NCI-H2029 (cell line): Measurements from ENCODE around the gene ERFL.
"Not testable (repeated sequence)": the region's sequence is repeated elsewhere in the genome, so short reads cannot be mapped to it uniquely, and the experiment has no call there.

ENCODE experiments used
- DNase-seq: peaks from one replicate; lab custom pipeline; 2025; lab: John Stamatoyannopoulos, UW

The ERFL gene

DNA sequence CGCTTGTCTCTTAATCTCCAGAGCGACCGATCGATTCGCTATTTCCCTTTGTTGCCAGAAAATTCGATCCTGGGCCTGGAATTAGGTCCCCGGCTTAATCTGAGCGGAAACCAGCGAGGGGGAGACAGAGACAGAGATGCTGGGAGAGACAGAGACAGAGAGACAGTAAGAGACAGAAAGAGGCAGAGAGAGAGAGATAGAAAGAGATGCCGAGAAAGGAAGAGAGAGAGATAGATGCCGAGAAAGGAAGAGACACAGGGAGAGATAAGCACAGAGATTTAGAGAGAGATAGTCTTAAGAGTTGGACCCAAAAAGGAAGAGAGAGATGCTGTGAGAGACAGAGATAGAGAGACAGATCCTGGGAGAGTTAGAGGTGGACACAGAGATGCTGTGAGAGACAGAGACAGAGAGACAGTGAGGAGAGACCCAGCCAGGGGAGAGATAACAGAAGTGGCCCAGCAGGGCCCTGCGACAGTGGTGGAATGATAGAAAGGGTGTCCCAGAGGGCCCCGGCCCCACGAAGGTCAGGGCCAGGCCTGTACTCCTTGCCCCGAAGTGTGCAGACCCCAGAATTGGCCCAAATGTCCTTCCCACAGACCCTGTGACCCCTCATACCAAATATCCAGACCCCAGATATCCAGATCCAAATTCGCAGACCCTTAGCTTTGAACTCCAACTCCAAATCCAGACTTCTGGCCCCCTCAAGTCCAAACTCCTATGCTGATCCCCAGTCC lies 1.3 kb downstream of the ERFL start:
- DNase-seq: no peak

- DNase-seq: no peak
These were observed 2.1 kb downstream of the ERFL start for GRCh38 chr19:41926028-41926762.

DNA sequence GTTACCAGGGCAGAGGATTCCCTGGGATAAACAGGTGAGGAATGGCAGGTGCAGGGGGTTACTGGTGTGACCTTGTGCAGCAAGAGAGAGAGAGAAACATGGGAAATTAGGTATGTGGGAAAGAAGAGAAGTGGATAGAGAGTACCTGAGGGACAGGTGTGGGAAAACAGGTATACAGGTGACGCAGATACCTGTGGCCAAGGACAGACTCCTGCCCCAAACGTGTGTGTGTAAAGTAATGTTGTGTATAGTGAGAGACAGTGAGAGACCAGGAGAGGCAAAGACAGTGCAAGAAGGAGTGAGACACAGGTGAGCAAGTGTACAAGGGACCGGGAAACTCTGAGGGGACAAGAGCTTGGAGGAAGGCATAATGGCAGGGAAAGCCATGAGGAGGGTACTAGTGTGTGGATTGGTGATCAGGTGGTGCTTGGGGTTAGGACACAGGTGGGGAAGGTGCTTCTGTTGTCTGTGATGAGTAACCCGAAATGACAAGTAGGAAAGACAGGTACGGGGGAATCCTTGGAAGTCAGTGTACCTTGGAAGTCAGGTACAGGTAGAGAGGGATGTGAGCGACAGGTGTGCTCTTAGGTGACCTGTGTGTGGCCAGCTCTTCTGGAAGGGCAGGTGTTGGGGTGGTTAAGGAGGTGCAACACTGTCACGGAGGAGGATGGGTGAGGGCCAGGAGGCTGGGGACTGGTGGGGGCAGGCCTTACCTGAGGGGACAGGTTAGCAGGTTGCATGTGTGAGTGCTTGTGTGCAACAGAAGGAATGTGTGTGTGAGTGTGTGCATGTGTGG lies 2.8 kb downstream of the ERFL start:
- no peak for DNase-seq

- no peak for DNase-seq
These were observed 3.8 kb downstream of the ERFL start for GRCh38 chr19:41924151-41925145.

DNA sequence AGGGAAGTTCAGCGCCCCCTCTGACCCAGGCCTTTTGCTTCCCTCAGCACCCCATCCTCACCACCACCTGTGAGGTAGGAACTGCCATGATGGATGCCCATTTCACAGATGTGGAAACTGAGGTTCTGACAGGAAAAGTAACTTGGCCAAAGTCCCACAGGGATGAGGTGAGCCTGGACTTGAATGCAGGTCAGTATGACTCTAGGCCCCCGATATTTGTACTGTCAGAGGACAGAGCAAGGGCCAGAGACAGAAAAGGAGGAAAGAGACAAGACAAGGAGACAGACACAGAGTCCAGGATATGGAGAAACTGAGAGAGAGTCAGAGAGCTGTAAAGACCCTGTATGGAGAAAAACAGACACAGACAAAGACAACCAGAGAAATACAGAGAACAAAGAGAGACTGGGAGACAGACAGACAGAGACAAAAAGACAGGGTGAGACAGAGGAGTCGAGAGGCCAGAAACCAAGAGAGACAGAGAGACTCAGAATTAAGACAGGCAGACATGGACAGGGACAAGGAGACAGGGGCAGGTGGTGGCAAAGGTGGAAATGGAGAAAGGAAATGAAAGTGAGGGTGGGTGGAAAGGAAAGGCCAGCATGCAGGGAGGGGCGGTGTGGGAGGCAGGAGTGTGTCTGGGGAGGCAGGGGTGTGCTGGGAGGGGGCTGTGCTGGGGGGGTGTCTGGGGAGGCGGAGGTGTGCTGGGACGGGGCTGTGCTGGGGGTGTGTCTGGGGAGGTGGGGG lies 5.0 kb downstream of the ERFL start:
- DNase-seq: no peak

- DNase-seq: no peak
These were observed 5.7 kb downstream of the ERFL start for GRCh38 chr19:41922585-41922984.

- DNase-seq: no peak
These were observed 6.4 kb downstream of the ERFL start for GRCh38 chr19:41921577-41922576.

DNA sequence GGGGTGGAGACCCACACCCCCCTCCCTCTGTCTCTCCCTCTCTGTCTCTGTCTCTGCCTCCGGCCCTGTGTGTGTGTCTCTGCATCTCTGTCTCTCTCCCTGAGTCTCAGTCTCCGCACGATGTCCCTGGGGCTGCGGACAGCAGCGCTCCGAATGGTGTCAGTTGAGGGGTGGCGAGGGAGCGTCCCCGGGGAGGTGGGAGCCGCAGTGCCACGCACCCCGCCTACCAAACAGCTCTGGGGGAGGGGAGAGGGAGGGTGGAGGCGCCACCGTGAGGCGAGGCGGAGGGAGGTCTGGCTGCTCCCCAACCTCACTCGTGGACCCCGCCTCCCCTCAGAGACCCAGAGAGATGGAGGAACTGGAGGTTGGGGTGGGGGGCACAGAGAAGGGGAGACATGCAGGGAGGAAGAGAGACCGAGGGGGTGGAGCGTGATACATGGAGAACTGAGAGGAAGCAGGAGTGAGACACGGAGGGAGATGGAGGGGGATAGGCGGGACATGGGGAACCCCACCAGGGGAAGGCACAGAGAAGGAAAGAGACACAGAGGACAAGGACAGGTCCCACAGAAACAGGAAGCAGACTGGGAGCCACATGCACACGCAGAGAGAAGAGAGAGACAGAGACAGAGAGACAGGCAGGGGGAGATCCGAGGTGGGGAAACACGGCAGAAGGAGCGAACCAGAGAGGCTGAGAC lies 7.2 kb downstream of the ERFL start:
- DNase-seq: no peak

GRCh38 chr19:41919948-41920712 lies 8.1 kb downstream of the ERFL start:
- no peak for DNase-seq

DNA sequence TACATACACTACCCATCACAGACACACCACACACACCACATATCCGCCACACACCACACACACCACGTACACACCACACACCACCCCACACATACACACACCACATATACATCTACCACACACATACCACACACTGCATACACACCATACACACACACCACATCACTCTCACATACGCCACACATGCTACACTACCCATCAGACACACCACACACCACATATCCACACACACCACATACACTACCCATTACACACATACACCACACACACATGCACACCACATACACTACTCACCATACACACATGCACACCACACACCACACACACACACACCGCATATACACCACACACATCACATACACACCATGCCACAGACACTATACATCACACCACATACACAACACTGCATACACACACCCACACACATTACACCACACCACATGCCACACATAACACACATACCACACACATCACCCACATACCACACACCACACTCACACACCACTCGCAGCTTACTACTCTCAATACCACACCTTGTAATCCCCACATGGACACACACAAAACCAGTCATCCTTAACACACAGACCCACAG lies 9.5 kb downstream of the ERFL start:
- DNase-seq: no peak

DNA sequence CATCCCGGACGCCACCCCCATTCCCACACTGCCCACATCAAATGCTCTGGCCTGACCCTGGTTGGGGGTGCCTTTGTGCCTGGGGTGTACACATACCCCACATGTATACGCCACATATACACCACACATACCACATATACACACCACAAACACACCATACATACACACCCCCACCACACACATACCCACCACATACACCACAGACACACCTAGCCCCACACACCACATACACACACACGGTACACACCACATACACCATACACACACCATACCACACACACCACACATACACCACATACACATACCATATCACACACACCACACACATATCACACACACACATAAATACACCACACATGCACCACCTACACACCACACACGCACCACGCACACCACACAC lies 10.2 kb downstream of the ERFL start:
- DNase-seq: no peak

DNA sequence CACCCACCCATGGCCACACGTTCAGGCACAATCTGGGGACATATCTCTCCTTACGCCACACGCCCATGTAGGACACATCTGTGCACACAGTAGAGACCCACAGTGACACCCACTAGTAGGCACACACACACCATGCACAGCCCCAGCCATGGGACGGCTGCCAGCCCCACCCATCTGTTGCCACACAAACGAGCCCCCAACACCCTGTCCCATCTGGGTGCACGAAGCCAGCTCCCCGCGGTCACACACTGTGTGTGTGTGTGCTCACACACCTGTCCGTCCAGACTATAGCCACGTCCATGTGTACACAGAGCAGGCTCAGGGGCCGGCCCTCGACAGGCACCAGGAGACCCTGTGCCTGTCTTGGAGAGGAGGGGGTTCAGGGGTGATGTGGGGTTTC lies 10.6 kb downstream of the ERFL start:
- DNase-seq: no peak

GRCh38 chr19:41915776-41916414 lies 12.4 kb downstream of the ERFL start:
- DNase-seq: no peak

GRCh38 chr19:41915021-41915775 lies 13.1 kb downstream of the ERFL start:
- no peak for DNase-seq

GRCh38 chr19:41914424-41914834 lies 13.8 kb downstream of the ERFL start:
- DNase-seq: not testable (repeated sequence)
